HG03103 (cell line): ENCODE results near the gene TPST2.
A peak's percentile ranks its signal among the peaks of the same experiment; 100 is the strongest.
"Not testable (repeated sequence)": the region's sequence is repeated elsewhere in the genome, so short reads cannot be mapped to it uniquely, and the experiment has no call there.

Experiments used
- ATAC-seq: cut with Tn5 transposase; IDR thresholded peaks from one replicate; pipeline ENCODE4 v1.9.1; 2021; ENCODE audit warnings: low read depth; ENCODE audit not compliant: unreplicated experiment

The TPST2 gene

GRCh38 chr22:26536762-26537134, 53.2 kb downstream of the TPST2 start:
- no peak for ATAC-seq

DNA sequence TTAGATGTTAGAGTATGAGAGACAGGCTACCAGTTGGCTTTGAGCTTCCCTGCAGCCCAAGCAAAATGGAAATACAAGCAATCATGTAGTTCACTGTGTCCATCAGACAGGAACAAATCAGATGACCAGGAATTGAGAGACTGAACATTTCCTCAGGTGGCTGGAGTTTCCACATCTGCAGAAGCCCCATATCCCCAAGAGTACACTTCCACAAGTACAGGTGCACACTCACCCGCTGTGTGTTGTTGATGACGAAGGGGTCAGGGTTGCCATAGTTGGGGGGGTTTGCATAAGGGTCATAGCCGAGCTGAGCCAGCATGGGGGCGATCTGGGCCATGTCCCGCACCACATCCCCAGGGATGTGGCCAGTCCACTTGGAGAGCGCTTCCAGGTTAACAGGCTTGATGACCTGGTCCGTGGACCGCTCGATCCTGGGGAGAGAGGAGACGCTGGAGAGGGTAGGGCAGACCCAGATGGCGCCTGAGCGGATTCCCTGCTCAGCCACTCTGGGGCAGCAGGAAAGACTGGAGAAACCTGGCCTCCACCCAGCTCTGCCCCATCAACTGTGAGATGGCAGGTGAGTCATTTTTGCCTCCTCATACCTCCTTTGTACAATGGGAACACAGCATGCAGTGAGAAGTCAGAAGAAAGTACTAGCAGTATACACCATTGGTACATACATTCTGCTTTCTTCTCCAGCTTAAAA, 53.7 kb downstream of the TPST2 start:
- ATAC-seq = no peak

DNA sequence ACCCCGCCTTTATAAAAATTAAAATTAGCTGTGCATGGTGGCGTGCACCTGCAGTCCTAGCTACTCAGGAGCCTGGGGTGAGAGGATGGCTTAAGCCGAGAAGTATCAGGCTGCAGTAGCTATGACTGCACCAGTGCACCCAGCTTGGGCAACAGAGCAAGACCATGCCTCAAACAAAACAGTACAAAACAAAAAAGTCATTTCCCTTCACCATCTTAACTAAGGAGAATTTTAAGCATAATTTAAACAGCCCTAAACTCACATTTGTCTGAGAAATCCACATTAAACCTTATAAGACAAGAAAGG, 54.4 kb downstream of the TPST2 start:
- no peak for ATAC-seq

GRCh38 chr22:26534874-26535602, 54.9 kb downstream of the TPST2 start:
- no peak for ATAC-seq

DNA sequence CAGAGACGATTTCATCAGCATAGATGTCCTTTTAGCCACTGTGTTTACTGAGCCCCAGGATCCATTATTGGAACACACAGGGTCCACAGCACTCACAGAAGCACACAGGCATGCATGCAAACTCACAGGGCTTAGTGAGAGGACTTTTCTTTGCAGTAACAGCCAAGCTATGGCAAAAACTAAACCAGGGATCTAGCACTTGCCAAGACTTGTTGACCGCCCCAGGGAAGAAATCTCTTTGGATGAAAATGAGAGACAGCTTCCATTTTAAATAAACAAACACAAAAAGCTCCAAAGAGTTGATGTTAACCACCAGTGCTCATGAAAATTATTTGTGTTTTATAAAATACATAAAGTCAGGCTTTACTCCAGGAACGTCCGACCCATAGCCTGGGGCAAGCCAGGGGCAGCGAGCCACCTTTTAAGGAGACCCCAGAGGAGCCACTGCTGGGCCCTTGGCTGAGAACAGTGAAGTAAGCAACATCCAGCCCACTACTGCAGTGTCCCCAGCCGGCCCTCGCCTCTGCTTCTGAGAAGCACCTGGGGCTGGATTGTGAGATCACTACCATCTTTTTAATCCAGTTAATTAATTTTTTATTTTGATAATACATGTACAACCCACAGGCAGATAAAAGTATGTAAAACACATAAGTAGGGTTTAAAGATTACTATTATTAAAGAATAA, 55.6 kb downstream of the TPST2 start:
- ATAC-seq = no peak

DNA sequence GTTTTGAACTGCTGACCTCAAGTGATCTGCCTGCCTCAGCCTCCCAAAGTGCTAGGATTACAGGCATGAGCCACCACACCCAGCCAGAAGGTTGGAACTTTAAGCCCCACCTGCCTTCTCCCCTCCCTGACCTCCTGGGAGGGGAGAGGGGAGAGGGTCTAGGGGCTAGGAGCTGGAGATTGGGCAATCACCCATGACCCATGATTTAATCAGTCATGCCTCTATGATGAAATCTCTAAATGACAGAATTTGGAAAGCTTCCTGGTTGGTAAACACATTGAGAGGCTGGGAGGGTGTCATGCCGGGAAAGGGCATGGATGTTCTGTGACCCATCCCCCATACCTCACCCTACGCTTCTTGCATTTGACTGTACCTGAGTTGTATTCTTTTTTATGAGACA, 60.6 kb downstream of the TPST2 start:
- ATAC-seq = no peak

GRCh38 chr22:26528518-26528917, 61.4 kb downstream of the TPST2 start:
- not testable (repeated sequence) for ATAC-seq

DNA sequence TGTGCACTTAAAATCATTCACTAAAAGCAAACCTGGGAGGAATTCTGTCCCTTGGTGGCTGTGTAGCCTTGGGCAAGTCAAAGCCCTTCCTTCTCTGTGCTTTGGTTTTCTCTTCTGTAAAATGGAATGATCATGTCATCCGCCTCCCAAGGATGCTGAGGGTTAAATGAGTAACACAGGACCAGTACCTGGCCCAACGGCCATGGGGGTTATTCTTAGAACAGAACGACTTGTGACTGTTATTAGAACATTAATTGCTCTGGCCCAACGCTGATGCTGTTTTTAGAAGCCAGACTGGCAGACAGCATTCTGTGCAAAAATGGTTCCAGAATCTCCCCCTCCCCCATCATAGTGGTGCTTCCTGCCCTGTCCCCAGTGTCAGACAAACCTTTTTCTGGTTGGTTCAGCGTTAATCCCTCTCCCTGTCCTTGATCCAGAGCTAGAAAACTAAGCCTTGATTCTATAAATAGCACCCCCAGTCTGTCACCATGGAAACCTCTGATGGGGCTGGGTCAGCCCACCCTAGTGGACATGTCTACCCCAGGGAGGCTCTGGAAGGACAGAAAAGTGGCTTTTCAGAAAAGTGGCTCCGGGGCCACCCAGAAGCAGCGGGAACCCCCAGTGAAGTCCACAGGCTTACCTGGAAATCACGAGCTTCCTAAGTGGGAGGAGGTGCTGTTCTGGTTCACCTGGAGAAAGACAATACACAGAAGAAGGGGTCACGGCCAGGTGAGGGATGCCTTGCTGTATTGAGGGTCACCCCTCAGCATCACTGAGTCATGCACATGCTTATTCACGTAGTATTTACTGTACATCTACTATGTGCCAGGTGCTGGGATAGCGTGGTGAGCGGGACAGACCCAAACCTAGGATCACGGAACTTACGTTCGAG, 62.1 kb downstream of the TPST2 start:
- ATAC-seq = no peak

- no peak for ATAC-seq
These were observed 62.8 kb downstream of the TPST2 start for GRCh38 chr22:26527167-26527566.

DNA sequence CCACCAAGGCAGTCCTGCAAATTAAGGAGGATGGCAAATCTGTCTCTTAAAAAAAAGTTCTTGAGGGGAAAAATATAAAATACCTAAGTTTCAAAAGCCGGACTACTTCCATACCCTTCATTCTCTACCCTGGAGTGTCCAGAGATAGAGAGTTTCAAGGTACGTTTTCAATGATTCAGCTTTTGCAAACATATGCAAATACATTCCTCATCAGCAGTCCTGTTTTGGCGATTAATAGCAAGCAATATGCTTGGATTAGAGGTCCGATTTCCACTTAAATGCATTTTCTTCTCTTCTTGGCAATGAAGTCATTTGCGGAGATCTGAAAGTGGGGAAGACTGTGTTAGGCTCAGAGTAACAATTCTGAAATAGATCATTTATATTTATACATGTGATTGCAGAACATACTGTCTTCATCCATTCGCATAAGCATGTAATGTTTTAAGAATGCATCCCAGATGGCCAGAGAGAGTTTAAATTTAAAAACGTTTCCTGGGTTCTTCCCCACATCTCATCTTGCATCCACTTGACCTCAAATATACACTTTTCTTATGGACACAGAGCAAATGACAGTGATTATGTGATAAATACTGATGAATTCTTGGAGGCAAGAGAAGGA, 63.9 kb downstream of the TPST2 start:
- ATAC-seq = no peak

DNA sequence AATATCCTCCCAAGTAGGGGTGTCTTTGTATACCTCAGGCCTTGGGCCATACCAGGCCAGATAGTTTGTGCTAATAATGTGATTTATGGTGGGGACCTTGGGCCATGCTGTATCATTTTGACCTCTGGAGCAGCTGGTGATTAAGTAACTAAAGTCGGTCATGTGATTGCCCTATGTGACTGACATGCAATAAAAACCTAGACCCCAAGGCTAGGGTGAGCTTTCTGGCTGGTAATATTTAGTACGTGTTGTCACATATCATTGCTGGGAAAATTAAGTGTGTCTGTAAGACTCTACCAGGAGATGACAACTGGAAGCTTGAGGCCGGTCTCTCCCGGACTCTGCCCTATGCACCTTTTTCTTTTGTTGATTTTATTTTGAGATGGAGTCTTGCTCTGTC, 65.1 kb downstream of the TPST2 start:
- no peak for ATAC-seq

DNA sequence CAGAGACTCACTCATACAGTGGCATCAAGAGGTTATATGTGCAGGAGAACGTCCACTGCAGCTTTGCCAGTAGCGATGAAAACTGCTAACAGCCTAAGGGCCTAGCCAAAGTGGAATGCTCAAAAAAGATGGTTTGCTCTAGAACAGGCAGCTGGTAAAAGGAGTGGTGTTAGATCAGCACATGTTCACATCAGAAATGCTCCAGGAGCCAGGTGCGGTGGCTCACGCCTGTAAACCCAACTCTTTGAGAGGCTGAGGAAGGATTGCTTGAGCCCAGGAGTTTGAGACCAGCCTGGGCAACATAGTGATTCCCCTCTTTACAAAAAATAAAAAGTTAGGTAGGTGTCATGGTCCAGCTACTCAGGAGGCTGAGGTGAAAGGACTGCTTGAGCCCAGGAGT, 67.3 kb downstream of the TPST2 start:
- no peak for ATAC-seq

DNA sequence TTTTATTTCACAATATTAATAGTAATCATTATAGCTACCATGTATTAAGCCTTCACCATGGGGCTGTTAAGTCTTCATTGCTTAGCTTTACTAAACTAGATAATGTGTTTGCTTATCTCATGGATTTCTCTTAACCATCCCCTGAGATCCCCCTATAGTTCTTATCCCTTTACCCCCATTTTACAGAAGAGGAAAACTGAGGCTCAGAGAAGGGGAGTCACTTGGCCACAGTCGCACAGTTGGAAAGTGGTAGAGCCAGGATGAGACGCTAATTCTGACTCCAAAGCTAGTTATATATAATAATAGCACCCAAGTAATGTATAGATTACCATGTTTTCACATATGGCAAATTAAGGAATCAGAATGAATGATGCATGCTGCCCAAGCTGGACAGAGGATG, 67.9 kb downstream of the TPST2 start:
- ATAC-seq = no peak

DNA sequence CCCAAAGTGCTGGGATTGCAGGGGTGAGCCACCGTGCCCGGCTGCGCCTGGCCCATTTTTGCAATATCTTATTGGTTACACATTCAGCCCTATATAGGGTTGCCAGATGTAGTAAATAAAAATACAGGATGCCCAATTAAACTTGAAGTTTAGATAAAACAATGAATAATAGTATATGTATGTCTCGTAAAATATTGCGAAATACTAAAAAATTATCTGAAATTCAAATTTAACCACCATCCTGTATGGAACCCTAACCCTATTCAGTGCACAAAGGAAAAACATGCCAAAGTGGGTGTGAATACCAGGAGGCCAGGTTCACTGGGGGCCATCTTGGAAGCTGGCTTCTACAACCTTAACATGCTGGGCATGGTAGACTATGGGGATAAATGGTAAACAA, 72.5 kb downstream of the TPST2 start:
- no peak for ATAC-seq

GRCh38 chr22:26516503-26516902, 73.4 kb downstream of the TPST2 start:
- no peak for ATAC-seq

GRCh38 chr22:26515931-26516330, 74.0 kb downstream of the TPST2 start:
- no peak for ATAC-seq

DNA sequence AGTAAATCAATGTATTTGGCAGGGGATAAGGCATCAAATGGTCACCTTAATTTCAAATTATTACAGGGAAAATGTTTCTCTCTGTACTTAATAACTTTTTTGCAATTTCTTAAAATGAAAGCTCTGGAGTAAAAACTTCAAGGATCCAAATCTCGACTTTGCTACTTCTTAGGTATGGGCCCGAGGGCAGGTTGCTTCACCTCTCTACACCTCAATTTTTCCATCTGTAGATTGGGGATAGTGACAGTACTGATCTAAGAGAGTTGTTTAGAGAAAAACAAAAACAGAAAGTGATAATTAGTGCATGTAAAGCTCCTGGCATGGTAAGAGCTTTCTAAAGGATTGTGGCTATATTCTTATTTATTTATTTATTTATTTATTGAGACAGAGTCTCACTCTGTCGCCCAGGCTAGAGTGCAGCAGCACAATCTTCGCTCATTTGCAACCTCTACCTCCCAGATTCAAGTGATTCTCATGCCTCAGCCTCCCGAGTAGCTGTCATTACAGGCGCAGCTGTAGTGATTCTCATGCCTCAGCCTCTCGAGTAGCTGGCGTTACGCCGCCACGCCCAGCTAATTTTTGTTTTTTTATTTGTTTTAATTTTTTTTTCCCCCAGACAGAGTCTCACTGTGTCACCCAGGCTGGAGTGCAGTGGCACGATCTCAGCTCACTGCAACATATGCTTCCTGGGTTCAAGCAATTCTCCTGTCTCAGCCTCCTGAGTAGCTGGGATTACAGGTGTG, 75.3 kb downstream of the TPST2 start:
- no peak for ATAC-seq

DNA sequence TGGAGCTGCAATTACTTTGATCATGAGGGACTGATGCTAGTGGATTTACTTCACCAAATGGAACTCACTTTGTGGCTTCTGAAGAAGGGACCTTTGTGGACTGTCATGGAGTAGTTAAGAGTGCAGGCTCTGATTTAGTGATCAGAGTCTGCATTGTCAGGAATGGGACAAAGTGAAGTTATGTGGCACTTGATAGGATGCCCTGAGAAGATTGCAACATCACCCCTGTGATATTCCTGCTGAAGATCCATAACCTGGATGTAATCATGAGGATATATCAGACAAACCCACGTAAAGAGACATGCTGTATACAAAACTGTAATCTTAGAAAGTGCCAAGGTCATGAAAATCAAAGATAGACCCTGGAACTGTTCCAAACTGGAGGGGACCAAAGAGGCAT, 76.1 kb downstream of the TPST2 start:
- no peak for ATAC-seq

- ATAC-seq = peak; percentile 82
These were observed 77.7 kb downstream of the TPST2 start, which contains the start of gene TFIP11 for GRCh38 chr22:26512149-26512793. TFIP11 (minus strand) TSS chr22:26512473; CDS start chr22:26510272, 2,201 bp downstream.
